Mammary epithelial cell (primary cell): Measurements from ENCODE around the gene KCNT1.

Experiments
- CTCF ChIP-seq, 2 donors: IDR thresholded peaks in 1 of 2; conservative IDR thresholded peaks in 1 of 2; 2 replicates each; pipeline ENCODE4 v1.5.1; 2011 to 2012; ENCODE audit warnings: inconsistent platforms in 2 of 2, low read length in 2 of 2, mild to moderate bottlenecking in 2 of 2, control low read depth in 1 of 2, low read depth in 1 of 2; ENCODE audit not compliant: insufficient read depth in 1 of 2; ENCODE audit errors: extremely low read depth in 1 of 2
- EZH2 ChIP-seq: IDR thresholded peaks from 2 replicates; pipeline ENCODE4 v1.6.1; 2012; ENCODE audit warnings: low read length, inconsistent platforms, borderline replicate concordance

DNA sequence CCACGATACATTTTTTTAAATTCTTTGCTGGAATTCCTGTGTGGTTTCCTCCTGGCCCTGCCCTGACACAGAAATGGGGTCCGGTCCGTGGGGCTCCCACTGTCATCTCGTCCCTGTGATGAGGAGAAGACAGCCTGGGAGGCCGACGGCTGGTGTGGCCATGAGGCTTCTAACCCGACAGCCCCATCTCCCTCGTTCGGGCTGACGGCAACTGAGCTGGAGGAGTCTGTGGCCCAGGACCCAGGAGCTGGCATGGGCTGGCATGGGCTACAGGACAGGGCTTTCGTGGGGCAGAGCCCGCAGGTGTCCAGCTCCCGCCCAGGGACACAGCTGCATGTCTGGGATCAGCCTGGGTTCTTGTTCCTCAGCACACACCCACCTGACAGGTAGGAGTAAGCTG, 25.1 kb upstream of the KCNT1 start:
- TF ChIP-seq CTCF (conservative IDR thresholded peaks at IDR 0.05 in 1 of 2, IDR thresholded peaks at IDR 0.05 in 1 of 2; ENCODE audit: extremely low read depth in 1 of 2, insufficient read depth in 1 of 2, low read depth in 1 of 2, low read length in 2 of 2) (no peak), EZH2 (no peak)
